IPS-20b (cell line): ENCODE results near the gene BCKDHB.

ENCODE experiments used
- H3K27ac ChIP-seq: one replicate; pipeline ENCODE4 v1.5.1; 2013; ENCODE audit warnings: low read length
- H3K27me3 ChIP-seq: 2 replicates; pipeline ENCODE4 v1.6.1; 2013; ENCODE audit warnings: mild to moderate bottlenecking, low read length, inconsistent platforms; ENCODE audit not compliant: insufficient read depth
- H3K36me3 ChIP-seq: 2 replicates; pipeline ENCODE4 v1.6.1; 2013; ENCODE audit warnings: low read depth, mild to moderate bottlenecking, inconsistent platforms, low read length, moderate library complexity; ENCODE audit not compliant: insufficient read depth
- H3K4me1 ChIP-seq: 2 replicates; pipeline ENCODE4 v1.6.1; 2013; ENCODE audit warnings: mild to moderate bottlenecking, control low read depth, inconsistent platforms, low read length, moderate library complexity; ENCODE audit not compliant: insufficient read depth
- H3K4me3 ChIP-seq: 2 replicates; pipeline ENCODE4 v1.5.1; 2013; ENCODE audit warnings: mild to moderate bottlenecking, low read length, inconsistent platforms
- H3K9ac ChIP-seq: 2 replicates; pipeline ENCODE4 v1.6.1; 2013; ENCODE audit warnings: low read depth, mild to moderate bottlenecking, inconsistent platforms, low read length, moderate library complexity
- H3K9me3 ChIP-seq: 2 replicates; pipeline ENCODE4 v1.6.1; 2013; ENCODE audit warnings: mild to moderate bottlenecking, low read depth, low read length, inconsistent platforms; ENCODE audit not compliant: insufficient read depth

Gene BCKDHB

GRCh38 chr6:80333342-80333741, 226.9 kb downstream of the BCKDHB start:
- Histone ChIP-seq H3K9me3 (no peaks in the 10 kb centered on the region), H3K36me3 (no peaks in the 10 kb centered on the region)

DNA sequence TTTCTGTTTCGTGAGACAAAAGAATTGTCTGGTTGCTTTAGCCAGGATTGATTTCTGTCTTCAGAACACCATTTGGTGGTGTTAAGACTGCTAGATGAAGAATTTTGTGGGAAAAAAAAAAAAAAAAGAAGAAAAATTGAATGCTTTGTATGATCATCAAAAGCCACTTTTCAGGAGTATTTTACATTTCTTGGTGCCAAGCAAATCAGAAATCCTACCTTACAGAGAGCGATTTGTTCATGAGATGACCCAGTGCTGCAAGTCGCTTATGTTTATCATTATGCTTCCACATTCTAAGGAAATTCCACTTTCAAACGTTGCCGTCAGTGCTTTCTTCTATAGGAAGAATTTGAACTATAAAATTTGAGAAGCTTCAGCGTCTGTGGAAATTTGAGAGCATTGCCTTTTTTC, 228.7 kb downstream of the BCKDHB start:
- H3K9ac ChIP-seq = peak overlapping the region; percentile 1; the same call in 1 of the 2 replicates
- H3K27me3 ChIP-seq = no peaks in the 10 kb centered on the region
- no peak overlapping the region for H3K27ac ChIP-seq
- no peaks in the 10 kb centered on the region for H3K36me3 ChIP-seq
- H3K4me3 ChIP-seq = peak overlapping the region; percentile 47; the same call in 1 of the 2 replicates
- H3K4me1 ChIP-seq = peaks cover 60% of the 10 kb centered on the region
- no peaks in the 10 kb centered on the region for H3K9me3 ChIP-seq

More at GRCh38 chr6:80333342-80333741, 226.9 kb downstream of the BCKDHB start:
- H3K4me1 ChIP-seq = peaks cover 77% of the 10 kb centered on the region
- H3K9ac ChIP-seq = peak overlapping the region; percentile 15; the same call in 1 of the 2 replicates
- 0 out of 2 replicates have a peak overlapping the region, but pooled peaks have one; percentile 7 for H3K4me3 ChIP-seq
- H3K27ac ChIP-seq = peak overlapping the region; percentile 5
- no peaks in the 10 kb centered on the region for H3K27me3 ChIP-seq

- Histone ChIP-seq H3K36me3 (no peaks in the 10 kb centered on the region), H3K9me3 (no peaks in the 10 kb centered on the region), H3K27me3 (no peaks in the 10 kb centered on the region), H3K4me1 (peaks cover 43% of the 10 kb centered on the region; the same call in 1 of the 2 replicates), H3K27ac (no peak overlapping the region), H3K4me3 (no peak overlapping the region), H3K9ac (no peak overlapping the region)
Measured at GRCh38 chr6:80336911-80337310, 230.4 kb downstream of the BCKDHB start.

- no peaks in the 10 kb centered on the region for H3K27me3 ChIP-seq
- H3K9ac ChIP-seq = no peak overlapping the region
- no peaks in the 10 kb centered on the region for H3K36me3 ChIP-seq
- H3K9me3 ChIP-seq = no peaks in the 10 kb centered on the region
- H3K4me3 ChIP-seq = no peak overlapping the region
- H3K27ac ChIP-seq = no peak overlapping the region
- peaks cover 29% of the 10 kb centered on the region; the same call in 1 of the 2 replicates for H3K4me1 ChIP-seq
Measured at GRCh38 chr6:80338201-80338836, 231.8 kb downstream of the BCKDHB start.

DNA sequence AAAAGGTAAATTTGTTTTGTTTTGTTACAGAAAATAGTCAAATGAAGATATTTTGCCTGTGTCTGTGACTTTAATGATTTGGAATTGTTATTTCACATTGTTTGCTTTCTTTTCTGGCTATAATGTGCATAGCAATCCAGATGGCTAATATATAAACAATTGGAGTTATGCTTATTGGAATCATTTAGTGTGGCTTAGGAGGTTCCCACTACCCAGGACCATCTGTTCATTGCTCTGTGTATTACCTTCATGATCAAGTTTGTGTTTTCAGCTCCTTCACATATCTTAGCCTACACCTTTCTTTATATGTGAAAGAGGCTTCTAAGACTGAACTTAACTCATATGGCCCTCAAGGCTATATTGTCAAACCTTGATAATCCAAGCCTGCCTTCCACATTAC, 232.9 kb downstream of the BCKDHB start:
- Histone ChIP-seq H3K9me3 (no peaks in the 10 kb centered on the region), H3K4me1 (peaks cover 19% of the 10 kb centered on the region; the same call in 1 of the 2 replicates), H3K36me3 (no peaks in the 10 kb centered on the region), H3K27ac (no peak overlapping the region), H3K4me3 (no peak overlapping the region), H3K27me3 (no peaks in the 10 kb centered on the region), H3K9ac (no peak overlapping the region)

- H3K4me3 ChIP-seq = no peak overlapping the region
- H3K9me3 ChIP-seq = no peaks in the 10 kb centered on the region
- no peak overlapping the region for H3K9ac ChIP-seq
- no peak overlapping the region for H3K27ac ChIP-seq
- H3K4me1 ChIP-seq = peaks cover 17% of the 10 kb centered on the region; the same call in 1 of the 2 replicates
- no peaks in the 10 kb centered on the region for H3K36me3 ChIP-seq
- H3K27me3 ChIP-seq = no peaks in the 10 kb centered on the region
Measured at GRCh38 chr6:80340280-80340679, 233.8 kb downstream of the BCKDHB start.

DNA sequence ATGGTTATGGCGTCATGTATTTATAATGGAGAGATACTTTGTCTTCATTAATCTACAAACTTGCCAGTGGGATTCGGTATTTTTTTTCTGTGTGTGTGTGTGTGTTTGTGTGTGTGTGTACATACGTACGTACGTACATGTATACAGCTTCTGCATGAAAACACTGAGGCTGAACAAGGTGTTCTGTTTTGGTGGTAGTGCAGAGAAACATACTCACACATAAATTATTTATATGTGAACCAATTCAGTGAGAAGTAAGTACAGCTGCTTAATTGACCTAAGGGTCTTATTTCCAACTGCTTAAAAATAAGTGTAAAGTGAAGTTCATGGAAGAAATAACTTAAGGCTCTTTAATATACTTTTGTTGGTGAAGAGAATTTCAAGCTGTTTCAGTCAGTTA, 234.2 kb downstream of the BCKDHB start:
- H3K9me3 ChIP-seq = no peaks in the 10 kb centered on the region
- H3K4me1 ChIP-seq = peaks cover 13% of the 10 kb centered on the region; the same call in 1 of the 2 replicates
- no peak overlapping the region for H3K27ac ChIP-seq
- no peak overlapping the region for H3K9ac ChIP-seq
- no peaks in the 10 kb centered on the region for H3K27me3 ChIP-seq
- no peak overlapping the region for H3K4me3 ChIP-seq
- H3K36me3 ChIP-seq = no peaks in the 10 kb centered on the region

DNA sequence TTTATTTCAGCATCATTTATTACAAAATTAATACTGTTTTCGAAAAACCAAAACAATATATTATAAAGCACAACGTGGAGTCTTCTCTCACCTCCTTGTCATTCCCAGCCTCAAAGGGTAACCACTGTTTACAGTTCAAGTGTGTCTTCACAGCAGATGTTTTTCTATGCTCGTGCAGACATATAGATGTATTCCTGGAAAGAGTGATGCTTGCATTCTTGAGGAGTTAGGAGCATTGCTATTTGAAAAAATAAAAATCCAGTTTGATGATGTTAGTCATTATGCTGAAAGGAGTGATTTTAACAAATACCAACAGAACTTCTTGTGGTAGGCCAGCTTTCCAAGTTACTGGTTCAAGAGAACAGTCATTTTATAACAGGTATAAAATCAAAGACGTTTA, 234.9 kb downstream of the BCKDHB start:
- no peaks in the 10 kb centered on the region for H3K9me3 ChIP-seq
- peaks cover 11% of the 10 kb centered on the region; the same call in 1 of the 2 replicates for H3K4me1 ChIP-seq
- H3K27me3 ChIP-seq = no peaks in the 10 kb centered on the region
- no peak overlapping the region for H3K4me3 ChIP-seq
- no peak overlapping the region for H3K27ac ChIP-seq
- no peak overlapping the region for H3K9ac ChIP-seq
- no peaks in the 10 kb centered on the region for H3K36me3 ChIP-seq

GRCh38 chr6:80343511-80343910, 237.0 kb downstream of the BCKDHB start:
- H3K36me3 ChIP-seq = no peaks in the 10 kb centered on the region

DNA sequence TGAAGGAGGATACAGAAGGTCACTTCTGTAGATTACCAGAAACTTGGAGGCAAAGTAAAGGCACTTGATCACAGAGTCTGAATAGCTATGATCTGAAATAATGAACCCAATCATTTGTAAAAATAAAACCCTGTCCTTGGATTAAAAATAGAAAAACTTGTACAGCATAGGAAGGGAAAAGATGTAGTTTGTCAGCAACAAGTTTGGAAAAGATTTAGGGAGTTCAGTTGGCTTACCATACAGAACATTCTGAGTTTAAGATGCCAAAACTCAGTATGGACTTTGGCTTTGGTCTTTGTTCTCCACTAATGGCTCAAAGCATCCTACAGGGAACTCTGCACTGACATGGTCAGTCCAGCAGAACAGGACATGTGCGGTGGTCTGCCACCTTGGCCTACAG, 240.6 kb downstream of the BCKDHB start:
- H3K27me3 ChIP-seq = no peaks in the 10 kb centered on the region
- no peak overlapping the region for H3K4me3 ChIP-seq
- no peak overlapping the region for H3K9ac ChIP-seq
- H3K27ac ChIP-seq = no peak overlapping the region
- no peaks in the 10 kb centered on the region for H3K4me1 ChIP-seq
- no peaks in the 10 kb centered on the region for H3K9me3 ChIP-seq
- no peaks in the 10 kb centered on the region for H3K36me3 ChIP-seq

More at GRCh38 chr6:80343511-80343910, 237.0 kb downstream of the BCKDHB start:
- Histone ChIP-seq H3K27me3 (no peaks in the 10 kb centered on the region), H3K9ac (no peak overlapping the region), H3K27ac (no peak overlapping the region), H3K4me3 (no peak overlapping the region), H3K9me3 (no peaks in the 10 kb centered on the region), H3K4me1 (no peaks in the 10 kb centered on the region)

DNA sequence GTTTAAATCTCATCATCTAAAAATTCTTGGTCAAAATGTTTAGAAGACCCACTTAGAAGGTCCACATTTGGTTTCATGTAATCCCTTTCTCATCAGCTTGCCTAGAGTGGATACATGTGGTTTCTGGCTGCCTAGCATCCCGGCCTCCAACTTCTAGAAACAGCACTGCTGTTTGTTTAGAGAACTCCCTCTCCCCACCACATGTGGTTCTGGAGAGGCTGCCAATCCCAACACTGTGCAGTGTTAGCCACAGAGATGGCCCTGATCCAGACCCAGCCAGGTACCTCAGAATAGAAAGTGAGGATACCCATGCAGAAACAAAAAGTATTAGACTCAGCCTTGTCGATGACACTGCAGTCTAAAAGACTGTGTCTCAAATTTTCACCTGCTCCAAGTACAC, 241.8 kb downstream of the BCKDHB start:
- no peak overlapping the region for H3K4me3 ChIP-seq
- H3K4me1 ChIP-seq = no peaks in the 10 kb centered on the region
- no peaks in the 10 kb centered on the region for H3K36me3 ChIP-seq
- H3K9ac ChIP-seq = no peak overlapping the region
- H3K9me3 ChIP-seq = no peaks in the 10 kb centered on the region
- no peak overlapping the region for H3K27ac ChIP-seq
- no peaks in the 10 kb centered on the region for H3K27me3 ChIP-seq

DNA sequence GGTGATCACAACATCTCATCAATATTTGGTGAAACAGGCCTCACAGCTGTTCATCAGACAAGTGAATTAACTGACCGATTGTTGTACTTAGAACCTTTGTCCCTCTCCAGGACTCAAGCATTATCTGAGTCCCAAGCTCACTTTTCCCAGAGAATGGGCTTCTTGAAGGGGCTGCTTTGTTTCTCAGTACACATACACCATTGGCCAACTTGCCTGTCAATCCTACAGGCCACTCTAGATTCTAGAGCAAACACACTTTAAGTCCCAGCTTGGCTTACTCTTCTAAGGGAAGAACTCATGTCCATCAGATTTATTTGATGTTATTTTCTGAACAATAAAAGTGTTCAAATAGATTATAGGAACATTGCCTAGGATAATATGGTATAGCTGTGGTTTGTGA, 249.5 kb downstream of the BCKDHB start:
- Histone ChIP-seq H3K27me3 (no peaks in the 10 kb centered on the region), H3K9ac (no peak overlapping the region)

More for the DNA sequence above, 249.5 kb downstream of the BCKDHB start:
- no peak overlapping the region for H3K4me3 ChIP-seq
- H3K9me3 ChIP-seq = no peaks in the 10 kb centered on the region
- H3K4me1 ChIP-seq = no peaks in the 10 kb centered on the region
- no peaks in the 10 kb centered on the region for H3K36me3 ChIP-seq
- no peak overlapping the region for H3K27ac ChIP-seq
